Measurements from ENCODE around the gene GPR183. TPM values are rescaled to one million over a fixed set of nuclear protein-coding genes. Genes with fewer than 3 reads are reported as not detected.

Gene GPR183
- total RNA-seq, 1 donor from 2014 or later = not detected

- TF ChIP-seq CTCF (conservative IDR thresholded peaks at IDR 0.05) = no peak
- H3K4me1 Mint-ChIP-seq = peaks cover 30% of the 10 kb centered on the region
- no peak overlapping the region for H3K27ac Mint-ChIP-seq (ENCODE audit: unreplicated experiment)
- no peaks in the 10 kb centered on the region for H3K9me3 Mint-ChIP-seq
- no peaks in the 10 kb centered on the region for H3K27me3 Mint-ChIP-seq (ENCODE audit: low read depth)
- no peak for DNase-seq (ENCODE audit: low read depth, low spot score)
- H3K4me3 Mint-ChIP-seq = no peak overlapping the region
- H3K36me3 Mint-ChIP-seq (ENCODE audit: low read depth) = peaks cover 28% of the 10 kb centered on the region
These were observed 8.0 kb upstream of the GPR183 start for GRCh38 chr13:99315186-99315585.

GRCh38 chr13:99314640-99315176 lies 7.5 kb upstream of the GPR183 start:
- no peak for DNase-seq (ENCODE audit: low read depth, low spot score)
- no peak for TF ChIP-seq CTCF (conservative IDR thresholded peaks at IDR 0.05)
- no peaks in the 10 kb centered on the region for H3K9me3 Mint-ChIP-seq
- no peaks in the 10 kb centered on the region for H3K27me3 Mint-ChIP-seq (ENCODE audit: low read depth)
- peaks cover 28% of the 10 kb centered on the region for H3K36me3 Mint-ChIP-seq (ENCODE audit: low read depth)
- H3K27ac Mint-ChIP-seq (ENCODE audit: unreplicated experiment) = no peak overlapping the region
- no peak overlapping the region for H3K4me3 Mint-ChIP-seq
- peaks cover 30% of the 10 kb centered on the region for H3K4me1 Mint-ChIP-seq

- peaks cover 30% of the 10 kb centered on the region for H3K4me1 Mint-ChIP-seq
- DNase-seq (ENCODE audit: low read depth, low spot score) = no peak
- H3K9me3 Mint-ChIP-seq = no peaks in the 10 kb centered on the region
- no peak overlapping the region for H3K27ac Mint-ChIP-seq (ENCODE audit: unreplicated experiment)
- TF ChIP-seq CTCF (conservative IDR thresholded peaks at IDR 0.05) = no peak
- peaks cover 24% of the 10 kb centered on the region for H3K36me3 Mint-ChIP-seq (ENCODE audit: low read depth)
- H3K4me3 Mint-ChIP-seq = no peak overlapping the region
- H3K27me3 Mint-ChIP-seq (ENCODE audit: low read depth) = no peaks in the 10 kb centered on the region
These were observed 6.7 kb upstream of the GPR183 start for GRCh38 chr13:99313941-99314340.

- no peaks in the 10 kb centered on the region for H3K9me3 Mint-ChIP-seq
- DNase-seq (ENCODE audit: low read depth, low spot score) = no peak
- no peak overlapping the region for H3K4me3 Mint-ChIP-seq
- peaks cover 32% of the 10 kb centered on the region for H3K4me1 Mint-ChIP-seq
- H3K27ac Mint-ChIP-seq (ENCODE audit: unreplicated experiment) = peak overlapping the region; percentile 54
- H3K36me3 Mint-ChIP-seq (ENCODE audit: low read depth) = peaks cover 27% of the 10 kb centered on the region
- no peak for TF ChIP-seq CTCF (conservative IDR thresholded peaks at IDR 0.05)
- no peaks in the 10 kb centered on the region for H3K27me3 Mint-ChIP-seq (ENCODE audit: low read depth)
These were observed 6.3 kb upstream of the GPR183 start for GRCh38 chr13:99313501-99313900.

- peaks cover 42% of the 10 kb centered on the region for H3K4me1 Mint-ChIP-seq
- peaks cover 29% of the 10 kb centered on the region for H3K36me3 Mint-ChIP-seq (ENCODE audit: low read depth)
These were observed 5.3 kb upstream of the GPR183 start for GRCh38 chr13:99312493-99312883.

More at GRCh38 chr13:99312493-99312883, 5.3 kb upstream of the GPR183 start:
- DNase-seq (ENCODE audit: low read depth, low spot score) = no peak
- H3K27me3 Mint-ChIP-seq (ENCODE audit: low read depth) = no peaks in the 10 kb centered on the region
- TF ChIP-seq CTCF (conservative IDR thresholded peaks at IDR 0.05) = no peak
- no peaks in the 10 kb centered on the region for H3K9me3 Mint-ChIP-seq
- H3K27ac Mint-ChIP-seq (ENCODE audit: unreplicated experiment) = peak overlapping the region; percentile 59
- H3K4me3 Mint-ChIP-seq = no peak overlapping the region
